Smooth muscle cell (in vitro differentiated cells): ENCODE data around the gene SIRPB2. TPM values are rescaled to one million over a fixed set of nuclear protein-coding genes. Genes with fewer than 3 reads are reported as not detected.
"Not testable (repeated sequence)": the region's sequence is repeated elsewhere in the genome, so short reads cannot be mapped to it uniquely, and the experiment has no call there.

Source experiments
- DNase-seq: peaks from one replicate; lab custom pipeline; 2025; ENCODE audit not compliant: unreplicated experiment; lab: John Stamatoyannopoulos, UW
- H2AFZ ChIP-seq: fragments of 200-600 bp; sonication (generic); 2 replicates; pipeline ENCODE4 v1.6.0; 2016; ENCODE audit warnings: antibody characterized with exemption, low read depth, mild to moderate bottlenecking
- H3F3A ChIP-seq: fragments of 200-600 bp; sonication (generic); 2 replicates; pipeline ENCODE4 v1.6.0; 2017; ENCODE audit warnings: antibody characterized with exemption, low read depth
- H3K27ac ChIP-seq: fragments of 200-600 bp; sonication (generic); 2 replicates; pipeline ENCODE4 v1.5.1; 2016; ENCODE audit warnings: low read depth, mild to moderate bottlenecking
- H3K27me3 ChIP-seq: fragments of 200-600 bp; sonication (generic); 2 replicates; pipeline ENCODE4 v1.6.1; 2016; ENCODE audit warnings: low read depth, mild to moderate bottlenecking
- H3K36me3 ChIP-seq: fragments of 200-600 bp; sonication (generic); 2 replicates; pipeline ENCODE4 v1.5.1; 2016; ENCODE audit warnings: low read depth
- H3K4me1 ChIP-seq: fragments of 200-600 bp; sonication (generic); 2 replicates; pipeline ENCODE4 v1.5.1; 2016; ENCODE audit warnings: low read depth
- H3K4me2 ChIP-seq: fragments of 200-600 bp; sonication (generic); 2 replicates; pipeline ENCODE4 v1.6.0; 2016; ENCODE audit warnings: mild to moderate bottlenecking
- H3K4me3 ChIP-seq: fragments of 200-600 bp; sonication (generic); 2 replicates; pipeline ENCODE4 v1.5.1; 2016; ENCODE audit warnings: mild to moderate bottlenecking
- H3K79me2 ChIP-seq: fragments of 200-600 bp; sonication (generic); 2 replicates; pipeline ENCODE4 v1.6.0; 2016; ENCODE audit warnings: low read depth, mild to moderate bottlenecking
- H3K9ac ChIP-seq: fragments of 200-600 bp; sonication (generic); 2 replicates; pipeline ENCODE4 v1.6.0; 2016; ENCODE audit warnings: low read depth
- H3K9me3 ChIP-seq: fragments of 200-600 bp; sonication (generic); replicated peaks from 2 replicates; pipeline ENCODE4 v1.5.1; 2016; ENCODE audit warnings: low read depth
- H4K20me1 ChIP-seq: fragments of 200-600 bp; sonication (generic); 2 replicates; pipeline ENCODE4 v1.6.0; 2016; ENCODE audit warnings: low read depth
- WGBS: methylation state at CpG from one replicate; pipeline ENCODE4 v1.1.7; 2016; ENCODE audit warnings: low lambda C conversion rate; 5-methylcytosine and 5-hydroxymethylcytosine counted together
- polyA plus RNA-seq: library from polyadenylated mRNA; unstranded; fragments of >200 nt; fragmentation: Nextera tagmentation; extraction: Ambion mirVana; gene quantifications from 2 replicates; pipeline ENCODE4 v1.2.1, GENCODE V29; 2016
- total RNA-seq: library from RNA; depleted of rRNA; stranded (reverse); fragments of >200 nt; gene quantifications from 2 replicates; pipeline ENCODE4 v1.2.3, GENCODE V29; 2014
- TF ChIP-seq, protein P1 (sequence below): fragments of 200-600 bp; sonication (generic); IDR thresholded peaks from 2 replicates; pipeline ENCODE4 v1.5.1; 2017; ENCODE audit warnings: borderline replicate concordance, mild to moderate bottlenecking, antibody characterized with exemption; ENCODE audit not compliant: insufficient read depth, poor library complexity, severe bottlenecking

SIRPB2 gene
- total and polyA plus RNA-seq, 2 experiments from 2014 or later: not detected

DNA sequence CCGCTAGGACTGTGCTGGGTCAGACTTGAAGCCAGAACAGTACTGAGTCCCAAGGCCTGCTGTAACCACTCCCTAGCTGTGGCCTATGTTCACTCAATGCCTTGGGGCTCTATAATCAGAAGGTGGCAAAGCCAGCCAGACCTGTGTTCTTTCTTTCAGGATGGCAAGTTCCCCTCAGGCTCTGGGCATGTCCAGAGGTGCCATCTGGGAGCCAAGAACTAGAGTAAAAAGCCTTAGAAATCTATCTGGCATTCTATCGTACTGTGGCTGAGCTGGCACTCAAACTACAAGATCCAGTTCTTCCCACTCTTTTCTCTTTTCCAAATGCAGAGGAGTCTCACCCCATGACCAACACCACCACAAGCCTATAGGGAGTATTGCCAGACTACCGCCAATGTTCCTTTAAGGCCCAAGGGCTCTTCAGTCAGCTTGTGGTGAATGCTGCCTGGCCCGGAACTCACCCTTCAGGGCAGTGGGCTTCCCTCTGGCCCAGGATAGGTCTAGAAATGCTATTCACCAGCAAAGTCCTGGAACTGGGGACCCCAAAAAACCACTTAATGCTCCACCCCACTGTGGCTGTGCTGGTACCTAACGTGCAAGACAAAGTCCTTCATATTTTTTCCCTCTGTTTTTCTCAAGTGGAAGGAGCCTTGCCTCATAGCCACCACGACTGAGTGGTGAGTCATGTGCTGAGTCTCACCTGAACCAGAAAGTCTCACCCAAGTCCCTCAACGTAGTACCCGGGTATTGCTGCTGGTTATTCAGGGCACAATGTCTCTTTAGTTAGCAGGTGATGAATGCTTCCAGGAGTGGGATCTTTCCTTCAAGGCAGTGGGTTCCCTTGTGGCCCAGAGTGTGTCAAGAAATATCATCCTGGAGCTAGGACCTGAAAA is 8.6 kb upstream of the SIRPB2 start:
- Histone ChIP-seq H3K36me3 (no peaks in the 10 kb centered on the region), H3K79me2 (no peaks in the 10 kb centered on the region), H3K9ac (no peak overlapping the region), H3K4me2 (no peak overlapping the region), H3K4me3 (no peak overlapping the region), H3K27me3 (no peaks in the 10 kb centered on the region), H2AFZ (no peak overlapping the region), H4K20me1 (no peaks in the 10 kb centered on the region), H3K27ac (peak overlapping the region; percentile 41), H3K4me1 (no peaks in the 10 kb centered on the region), H3F3A (no peaks in the 10 kb centered on the region), H3K9me3 (no peaks in the 10 kb centered on the region)
- DNase-seq: no peak
- 86% methylated on average over 8 of the region's 8 CpGs for WGBS
- TF ChIP-seq, protein P1, sequence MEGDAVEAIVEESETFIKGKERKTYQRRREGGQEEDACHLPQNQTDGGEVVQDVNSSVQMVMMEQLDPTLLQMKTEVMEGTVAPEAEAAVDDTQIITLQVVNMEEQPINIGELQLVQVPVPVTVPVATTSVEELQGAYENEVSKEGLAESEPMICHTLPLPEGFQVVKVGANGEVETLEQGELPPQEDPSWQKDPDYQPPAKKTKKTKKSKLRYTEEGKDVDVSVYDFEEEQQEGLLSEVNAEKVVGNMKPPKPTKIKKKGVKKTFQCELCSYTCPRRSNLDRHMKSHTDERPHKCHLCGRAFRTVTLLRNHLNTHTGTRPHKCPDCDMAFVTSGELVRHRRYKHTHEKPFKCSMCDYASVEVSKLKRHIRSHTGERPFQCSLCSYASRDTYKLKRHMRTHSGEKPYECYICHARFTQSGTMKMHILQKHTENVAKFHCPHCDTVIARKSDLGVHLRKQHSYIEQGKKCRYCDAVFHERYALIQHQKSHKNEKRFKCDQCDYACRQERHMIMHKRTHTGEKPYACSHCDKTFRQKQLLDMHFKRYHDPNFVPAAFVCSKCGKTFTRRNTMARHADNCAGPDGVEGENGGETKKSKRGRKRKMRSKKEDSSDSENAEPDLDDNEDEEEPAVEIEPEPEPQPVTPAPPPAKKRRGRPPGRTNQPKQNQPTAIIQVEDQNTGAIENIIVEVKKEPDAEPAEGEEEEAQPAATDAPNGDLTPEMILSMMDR: no peak

DNA sequence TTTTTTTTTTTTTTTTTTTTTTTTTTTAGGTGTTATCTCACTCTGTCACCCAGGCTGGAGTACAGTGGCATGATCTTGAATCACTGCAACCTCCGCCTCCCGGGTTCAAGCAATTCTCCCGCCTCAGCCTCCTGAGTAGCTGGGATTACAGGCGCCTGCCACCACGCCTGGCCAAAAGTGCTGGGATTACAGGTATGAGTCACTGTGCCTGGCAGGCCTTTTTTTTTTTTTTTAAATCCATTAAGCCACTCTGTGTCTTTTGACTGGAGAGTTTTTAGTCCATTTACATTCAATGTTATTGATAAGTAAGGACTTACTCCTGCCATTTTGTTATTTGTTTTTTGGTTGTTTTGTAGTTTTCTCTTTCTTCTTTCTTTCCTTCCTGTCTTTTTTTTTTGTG is 6.2 kb upstream of the SIRPB2 start:
- H3K4me2 ChIP-seq, H2AFZ ChIP-seq, H3K79me2 ChIP-seq, H3K27ac ChIP-seq, H3K36me3 ChIP-seq, H3K4me1 ChIP-seq, H4K20me1 ChIP-seq, H3K9ac ChIP-seq, H3K27me3 ChIP-seq, H3K9me3 ChIP-seq, H3F3A ChIP-seq, H3K4me3 ChIP-seq, DNase-seq: not testable (repeated sequence)
- 69% methylated on average over 5 of the region's 5 CpGs for whole genome bisulfite sequencing

DNA sequence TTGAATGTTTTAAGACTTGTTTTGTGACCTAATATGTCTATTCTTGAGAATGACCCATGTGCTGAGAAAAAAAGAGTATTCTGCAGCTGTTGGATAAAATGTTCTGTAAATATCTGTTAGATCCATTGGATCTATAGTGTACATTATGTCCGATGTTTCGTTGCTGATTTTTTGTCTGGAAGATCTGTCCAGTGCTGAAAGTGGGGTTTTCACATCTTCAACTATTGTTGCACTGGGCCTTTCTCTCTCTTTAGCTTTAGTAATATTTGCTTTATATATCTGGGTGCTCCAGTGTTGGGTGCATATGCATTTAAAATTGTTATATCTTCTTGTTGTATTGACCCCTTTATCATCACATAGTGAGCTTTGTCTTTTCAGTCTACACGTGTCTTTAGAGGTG is 5.7 kb upstream of the SIRPB2 start:
- Histone ChIP-seq H4K20me1 (no peaks in the 10 kb centered on the region), H3K9me3 (no peaks in the 10 kb centered on the region), H3K36me3 (no peaks in the 10 kb centered on the region), H3K4me1 (no peaks in the 10 kb centered on the region), H3F3A (no peaks in the 10 kb centered on the region), H3K4me3 (no peak overlapping the region), H3K9ac (no peak overlapping the region), H3K79me2 (no peaks in the 10 kb centered on the region), H3K4me2 (no peak overlapping the region), H2AFZ (no peak overlapping the region), H3K27ac (no peak overlapping the region), H3K27me3 (no peaks in the 10 kb centered on the region)
- TF ChIP-seq, protein P1: no peak
- WGBS: 91% methylated on average over 3 of the region's 3 CpGs
- no peak for DNase-seq

DNA sequence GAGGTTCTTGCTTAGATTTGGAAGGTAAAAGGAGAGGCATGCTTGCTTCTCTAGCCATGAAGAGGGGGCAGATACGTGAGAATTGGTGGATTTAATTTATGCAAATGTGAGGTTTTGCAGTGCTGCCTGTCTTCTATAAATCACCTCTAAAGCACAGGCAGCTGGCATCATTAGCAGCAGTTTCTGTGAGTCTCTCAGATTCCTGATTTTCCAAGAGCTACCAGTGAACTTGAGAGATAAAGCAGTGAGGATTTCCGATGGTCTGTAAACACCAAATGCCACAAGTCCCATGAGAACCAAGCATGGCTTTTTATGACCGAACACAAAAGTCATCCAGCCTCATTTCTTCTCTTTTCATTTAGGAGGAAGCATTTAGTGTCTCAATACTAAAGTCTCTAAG is 3.2 kb upstream of the SIRPB2 start:
- WGBS: 28% methylated on average over 3 of the region's 3 CpGs
- DNase-seq: no peak
- TF ChIP-seq, protein P1: no peak

More for the DNA sequence above, 3.2 kb upstream of the SIRPB2 start:
- H3K79me2 ChIP-seq: no peaks in the 10 kb centered on the region
- H3K4me2 ChIP-seq: peak overlapping the region; percentile 18
- no peaks in the 10 kb centered on the region for H3K36me3 ChIP-seq
- H3K27ac ChIP-seq: no peak overlapping the region
- H3K4me3 ChIP-seq: no peak overlapping the region
- H3K9ac ChIP-seq: no peak overlapping the region
- no peaks in the 10 kb centered on the region for H3K9me3 ChIP-seq
- no peaks in the 10 kb centered on the region for H3F3A ChIP-seq
- H4K20me1 ChIP-seq: no peaks in the 10 kb centered on the region
- no peak overlapping the region for H2AFZ ChIP-seq
- H3K4me1 ChIP-seq: no peaks in the 10 kb centered on the region
- no peaks in the 10 kb centered on the region for H3K27me3 ChIP-seq
